CD4-positive, alpha-beta T cell treated with Interleukin-12 subunit alpha and Interleukin-12 subunit beta, for 1 hour (primary cell): Measurements from ENCODE around the gene FHDC1.

Source experiments
- DNase-seq: peaks from one replicate; pipeline ENCODE4 v3.0.0-alpha.2; 2020

Gene FHDC1

DNA sequence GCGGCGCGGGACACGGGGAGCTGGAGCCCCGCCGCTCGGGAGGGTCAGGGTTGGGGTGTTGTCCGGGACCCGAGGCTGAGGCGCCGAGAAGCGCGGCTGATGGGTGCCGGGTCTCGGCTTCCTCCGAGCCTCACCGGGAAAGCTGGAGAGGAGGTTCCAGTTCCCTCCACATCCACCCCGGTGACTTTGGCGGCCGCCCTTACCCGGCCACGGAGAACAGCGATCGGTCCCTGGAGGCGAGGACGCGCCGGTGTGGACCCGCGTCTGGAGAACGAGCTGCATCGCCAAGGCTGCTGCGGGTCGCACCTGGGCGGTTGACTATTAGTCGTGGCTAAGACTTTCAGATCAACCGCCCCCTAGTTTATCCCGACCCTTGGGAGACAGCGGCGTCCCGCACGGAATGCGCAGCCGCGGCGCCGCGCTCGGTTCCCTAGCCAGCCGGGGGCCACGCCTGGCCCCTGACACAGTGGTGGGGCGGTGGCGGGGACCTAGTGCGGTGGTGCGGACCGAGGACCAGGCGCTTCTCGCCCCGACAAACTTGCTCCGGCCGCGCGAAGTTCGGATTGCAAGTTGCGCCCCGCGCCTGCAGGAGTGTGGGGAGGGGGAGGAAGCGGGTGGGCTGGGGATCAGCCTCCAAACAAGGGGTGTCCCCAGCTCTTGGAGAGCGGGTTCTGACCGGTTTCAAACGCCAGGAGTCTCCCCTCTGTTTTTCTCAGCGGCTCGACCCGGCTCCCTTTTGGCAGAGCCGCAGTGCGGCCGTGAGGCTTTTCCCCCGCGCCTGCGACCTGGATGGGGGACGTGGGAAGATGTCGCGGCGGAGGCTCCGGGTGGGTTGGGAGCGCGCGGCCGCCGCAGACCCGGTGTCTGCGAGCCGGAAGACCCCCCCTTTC, 568 bp downstream of the FHDC1 start:
- no peak for DNase-seq

DNA sequence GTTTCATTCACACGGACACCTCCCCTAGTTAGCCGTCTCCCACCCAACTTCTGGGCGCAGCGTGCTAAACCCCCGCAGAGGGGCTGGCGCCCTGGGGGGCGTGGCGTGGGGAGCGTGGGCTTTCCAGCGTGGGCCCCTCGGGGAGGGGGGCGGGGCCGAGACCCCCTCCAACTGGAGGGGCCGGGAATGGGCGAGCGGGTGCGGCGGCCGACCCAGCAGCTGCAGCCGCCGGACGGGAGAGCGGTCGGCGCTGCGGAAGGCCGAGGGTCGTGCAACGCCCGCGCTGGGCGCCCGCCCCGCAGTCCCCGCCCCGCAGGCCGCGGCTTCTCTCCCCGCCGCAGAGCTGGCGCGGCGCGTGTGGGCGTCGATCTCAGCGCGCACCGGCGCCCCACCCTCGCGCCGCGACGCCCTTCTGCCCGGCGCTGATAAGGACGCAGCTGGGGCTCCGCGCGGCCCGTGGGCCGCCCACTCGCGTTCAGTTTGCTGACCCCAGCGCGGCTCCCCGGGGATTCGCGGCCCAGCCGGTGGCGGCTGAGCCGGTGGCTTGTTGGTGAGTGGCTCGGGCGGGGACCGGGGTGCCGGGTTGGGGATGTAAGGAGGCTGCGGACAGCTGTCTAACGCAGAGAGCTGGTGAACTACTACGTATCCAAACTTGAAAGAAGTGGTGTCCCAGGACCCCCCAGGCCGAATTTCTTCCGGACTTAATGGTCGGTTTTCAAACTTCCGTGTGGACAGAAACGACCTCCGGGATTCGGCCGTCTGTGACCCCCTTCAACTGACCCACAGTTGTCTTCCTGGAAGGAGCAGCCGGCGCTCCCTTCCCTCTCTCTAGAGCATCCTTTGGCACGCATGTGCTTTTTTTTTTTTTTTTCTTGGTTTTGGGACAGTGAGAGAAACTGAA, 1.5 kb downstream of the FHDC1 start:
- DNase-seq, result no peak

GRCh38 chr4:152938237-152938947, 2.3 kb downstream of the FHDC1 start:
- no peak for DNase-seq

- no peak for DNase-seq
Observed at GRCh38 chr4:152939621-152940020, 3.5 kb downstream of the FHDC1 start.

- DNase-seq, result no peak
Observed at GRCh38 chr4:152940461-152940860, 4.3 kb downstream of the FHDC1 start.

DNA sequence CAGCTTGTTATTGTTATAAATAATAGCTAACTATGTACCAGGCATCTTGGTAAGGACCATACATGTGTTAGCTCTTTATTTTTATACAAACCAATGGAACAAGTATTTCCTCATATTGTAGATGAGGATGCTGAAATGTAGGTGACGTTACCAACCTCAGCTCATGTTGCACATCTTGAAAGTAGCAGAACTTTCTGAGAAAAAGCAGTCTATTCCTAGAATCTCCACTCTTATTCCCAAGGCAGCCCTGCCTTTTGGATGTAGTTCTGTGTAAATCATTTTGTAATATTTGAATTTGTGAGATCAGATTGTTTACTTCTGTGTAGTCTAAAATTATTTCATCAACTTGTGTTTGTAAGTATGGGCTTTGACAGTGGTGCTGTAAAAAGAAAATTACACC, 5.3 kb downstream of the FHDC1 start:
- no peak for DNase-seq

DNA sequence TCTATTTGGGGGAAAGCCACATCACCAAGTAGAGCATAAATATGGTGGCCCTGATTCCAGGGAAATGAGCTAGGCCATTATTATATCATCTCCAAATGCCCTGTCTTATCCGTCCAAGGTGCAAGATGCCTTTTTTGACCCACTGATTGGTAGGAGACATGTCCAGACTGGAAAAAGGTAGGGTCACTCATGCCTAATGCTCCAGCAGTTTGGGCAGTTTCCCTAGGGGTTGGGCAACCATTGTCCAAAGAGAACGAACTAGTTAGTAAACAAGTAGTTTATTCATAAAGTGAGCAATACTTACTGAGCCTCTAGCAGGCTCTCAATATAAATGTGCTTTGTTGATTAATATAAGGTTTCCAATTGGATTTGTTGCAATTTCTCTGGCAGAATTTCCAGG, 6.2 kb downstream of the FHDC1 start:
- DNase-seq, result no peak

DNA sequence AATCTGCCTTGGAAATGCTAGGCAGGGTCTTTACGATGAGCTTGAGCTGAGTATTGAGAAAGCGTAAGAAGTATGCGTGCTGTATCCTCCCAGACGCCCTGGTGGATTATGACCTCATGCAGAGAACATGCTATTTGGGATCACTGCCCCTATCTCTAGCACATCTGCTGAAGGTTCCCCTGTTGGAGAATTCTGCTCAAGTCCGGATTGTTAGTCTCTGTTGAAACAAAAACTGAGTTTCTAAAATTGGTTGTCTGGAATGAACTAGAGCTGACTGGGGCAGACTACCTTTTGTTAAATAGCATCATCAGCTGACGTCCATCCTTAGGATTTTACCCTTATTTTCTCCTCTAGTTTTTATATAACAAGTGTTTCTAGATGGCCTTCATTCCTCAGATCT, 7.5 kb downstream of the FHDC1 start:
- no peak for DNase-seq

GRCh38 chr4:152944666-152945320, 8.7 kb downstream of the FHDC1 start:
- DNase-seq, result no peak

- no peak for DNase-seq
Observed at GRCh38 chr4:152945639-152946038, 9.5 kb downstream of the FHDC1 start.

GRCh38 chr4:152946446-152946845, 10.3 kb downstream of the FHDC1 start:
- no peak for DNase-seq

GRCh38 chr4:152947311-152947710, 11.2 kb downstream of the FHDC1 start:
- DNase-seq, result no peak

DNA sequence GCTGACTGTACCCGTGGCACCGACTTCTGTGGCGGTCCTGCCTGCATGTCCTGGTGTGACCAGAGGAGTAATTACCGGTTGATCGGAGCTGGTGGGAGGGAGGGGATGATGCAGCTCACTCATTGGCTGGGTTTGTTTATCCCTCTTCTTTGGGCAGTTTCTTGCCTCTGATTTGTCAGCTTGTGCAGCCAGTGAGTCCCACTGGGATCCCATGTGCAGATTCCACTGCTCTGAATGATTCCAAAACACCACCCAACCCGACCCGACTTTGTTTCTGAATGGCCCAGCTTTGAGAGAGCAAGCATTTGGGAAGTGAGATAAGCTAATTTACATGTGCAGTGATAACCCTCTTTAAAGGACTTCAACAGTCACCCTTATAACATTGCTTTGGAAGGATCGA, 13.8 kb downstream of the FHDC1 start:
- no peak for DNase-seq

DNA sequence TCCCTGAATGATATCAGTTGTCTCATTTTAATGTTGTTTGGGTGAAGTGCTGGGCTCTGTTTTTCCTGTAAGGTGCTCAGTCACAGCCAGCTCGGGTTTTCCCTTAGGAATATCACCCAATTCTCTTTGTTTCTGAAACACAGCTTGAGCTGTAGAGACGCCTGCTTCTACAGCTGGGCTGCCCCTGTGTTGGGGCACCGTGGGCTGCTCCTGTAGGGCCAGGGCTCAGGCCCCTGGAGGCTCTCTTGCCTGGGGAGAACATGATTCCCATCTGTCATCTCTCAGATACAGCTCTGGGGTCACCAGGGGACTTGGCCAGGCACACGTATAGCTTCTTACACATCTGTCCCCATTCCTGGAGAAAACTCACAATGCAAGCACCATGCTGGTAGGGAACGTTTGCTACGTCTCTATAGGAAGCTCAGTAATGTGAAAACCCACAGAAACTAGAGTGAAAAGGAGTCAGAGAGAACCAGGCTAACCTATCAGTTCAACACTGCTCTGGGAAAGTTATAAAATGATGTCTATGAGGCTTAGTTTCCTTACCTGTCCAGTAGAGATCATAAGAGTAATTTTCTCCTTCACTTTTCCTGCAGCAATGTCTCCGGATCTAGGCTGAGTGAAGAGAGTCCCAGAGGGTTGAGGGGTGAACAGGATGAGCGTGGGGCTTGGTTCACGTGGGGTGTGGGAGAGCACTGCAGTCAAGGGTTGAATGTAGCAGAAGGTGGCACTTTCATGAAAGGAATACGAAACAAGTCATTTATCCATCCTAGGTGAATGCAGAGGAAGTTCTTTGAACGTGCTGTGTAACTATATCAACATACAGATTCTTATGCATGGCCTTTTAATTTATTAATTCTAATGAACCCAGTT, 14.5 kb downstream of the FHDC1 start:
- no peak for DNase-seq

GRCh38 chr4:152951348-152951747, 15.2 kb downstream of the FHDC1 start:
- DNase-seq, result no peak

- no peak for DNase-seq
Observed at GRCh38 chr4:152953514-152953913, 17.4 kb downstream of the FHDC1 start.

DNA sequence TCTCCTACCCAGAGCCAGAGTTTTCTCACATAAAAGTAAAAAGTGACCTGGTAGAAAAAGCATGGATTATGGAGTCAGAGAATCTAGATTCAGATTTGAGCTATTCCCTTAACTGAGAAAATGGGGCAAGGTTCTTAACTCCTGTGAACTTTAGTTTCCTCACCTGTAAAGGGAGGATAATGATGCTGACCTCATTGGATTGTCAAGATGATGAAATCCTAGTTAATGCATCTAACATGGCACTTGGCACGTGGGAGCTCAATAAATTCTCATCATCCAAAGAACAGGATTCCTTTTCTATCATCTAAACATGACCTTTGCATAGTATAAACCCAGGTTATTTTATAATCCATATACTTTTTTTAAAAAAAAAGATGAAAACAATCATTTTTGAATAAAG, 18.6 kb downstream of the FHDC1 start:
- no peak for DNase-seq

DNA sequence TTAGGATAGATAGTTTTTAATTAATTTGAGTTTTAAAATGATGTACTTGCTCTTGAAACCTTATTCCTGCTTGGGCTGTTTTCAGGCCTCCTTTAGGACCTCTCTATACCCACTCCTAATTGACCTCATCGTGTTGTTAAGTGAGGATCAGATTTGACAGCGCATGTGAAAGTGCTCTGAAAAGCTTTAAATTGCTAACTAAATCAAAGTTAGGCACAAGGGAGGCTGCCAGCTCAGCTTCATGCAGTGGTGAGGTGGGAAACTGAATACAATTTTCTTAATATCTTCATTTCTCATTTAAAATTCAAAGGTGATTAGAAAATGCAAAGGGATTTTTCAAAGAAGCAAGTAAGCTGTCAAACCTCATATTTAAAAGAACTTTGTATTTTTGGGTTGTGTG, 20.0 kb downstream of the FHDC1 start:
- DNase-seq, result no peak

- DNase-seq, result no peak
Observed at GRCh38 chr4:152956650-152957436, 20.7 kb downstream of the FHDC1 start.

- no peak for DNase-seq
Observed at GRCh38 chr4:152957437-152958171, 21.5 kb downstream of the FHDC1 start.
